Activated CD4-positive, alpha-beta T cell treated with anti-CD3 and anti-CD28 coated beads for 4 hours (primary cell): Measurements from ENCODE around the gene EXD3.
"Not testable (repeated sequence)": the region's sequence is repeated elsewhere in the genome, so short reads cannot be mapped to it uniquely, and the experiment has no call there.

Source experiments
- DNase-seq, 2 donors: peaks; one replicate each; pipeline ENCODE4 v3.0.0-alpha.2; 2020

Gene EXD3

GRCh38 chr9:137327641-137328550 is 95.1 kb downstream of the EXD3 start:
- not testable (repeated sequence) for DNase-seq

GRCh38 chr9:137326445-137327065 is 96.4 kb downstream of the EXD3 start:
- no peak for DNase-seq

- DNase-seq = no peak
Measured at GRCh38 chr9:137325799-137326198, 97.2 kb downstream of the EXD3 start.

- DNase-seq = no peak
Measured at GRCh38 chr9:137325124-137325523, 97.8 kb downstream of the EXD3 start.

GRCh38 chr9:137323531-137324331 is 99.2 kb downstream of the EXD3 start:
- DNase-seq = no peak

- no peak for DNase-seq
Measured at GRCh38 chr9:137321726-137322361, 101.1 kb downstream of the EXD3 start.

GRCh38 chr9:137320555-137321384 is 102.2 kb downstream of the EXD3 start:
- DNase-seq = no peak

GRCh38 chr9:137319739-137320551 is 103.0 kb downstream of the EXD3 start:
- no peak for DNase-seq

- no peak for DNase-seq
Measured at GRCh38 chr9:137319011-137319738, 103.8 kb downstream of the EXD3 start.

- no peak for DNase-seq
Measured at GRCh38 chr9:137318602-137319001, 104.4 kb downstream of the EXD3 start.

GRCh38 chr9:137317718-137318511 is 105.0 kb downstream of the EXD3 start:
- no peak for DNase-seq

- DNase-seq = no peak
Measured at GRCh38 chr9:137317021-137317717, 105.8 kb downstream of the EXD3 start.

GRCh38 chr9:137316012-137316981 is 106.7 kb downstream of the EXD3 start:
- DNase-seq = no peak

GRCh38 chr9:137315581-137316011 is 107.4 kb downstream of the EXD3 start:
- no peak for DNase-seq

- no peak for DNase-seq
Measured at GRCh38 chr9:137314561-137315560, 108.1 kb downstream of the EXD3 start.

- DNase-seq = no peak
Measured at GRCh38 chr9:137313956-137314560, 108.9 kb downstream of the EXD3 start.
